Esophagus mucosa (tissue), 1 donor: Measurements from ENCODE around the gene CHRNE. TPM values are rescaled to one million over a fixed set of nuclear protein-coding genes. Genes with fewer than 3 reads are reported as not detected.
A peak's percentile ranks its signal among the peaks of the same experiment; 100 is the strongest.
"Not testable (repeated sequence)": the region's sequence is repeated elsewhere in the genome, so short reads cannot be mapped to it uniquely, and the experiment has no call there.

Experiments used
- ATAC-seq: fragments of 200-7000 bp; cut with Tn5 transposase; one replicate; pipeline ENCODE4 v1.9.1; 2020
- total RNA-seq: library from RNA; stranded (reverse); gene quantifications from one replicate; pipeline ENCODE4 v1.2.4, GENCODE V29; 2023
- donor health status: DM: yes; HTN: yes; CAD: no.

CHRNE gene
- total RNA-seq, 1 donor from 2014 or later, result 0.32 TPM

- ATAC-seq, result no peak
Observed at GRCh38 chr17:4939546-4939795, 36.6 kb upstream of the CHRNE start.

GRCh38 chr17:4938688-4939545 lies 36.0 kb upstream of the CHRNE start:
- no peak for ATAC-seq

- no peak for ATAC-seq
Observed at GRCh38 chr17:4938069-4938491, 35.2 kb upstream of the CHRNE start.

GRCh38 chr17:4937553-4937952 lies 34.7 kb upstream of the CHRNE start:
- no peak for ATAC-seq

- no peak for ATAC-seq
Observed at GRCh38 chr17:4936436-4936835, 33.5 kb upstream of the CHRNE start.

- ATAC-seq, result no peak
Observed at GRCh38 chr17:4935650-4936049, 32.8 kb upstream of the CHRNE start.

GRCh38 chr17:4934173-4934979 lies 31.5 kb upstream of the CHRNE start:
- peak; percentile 4 for ATAC-seq

- ATAC-seq, result no peak
Observed at GRCh38 chr17:4933646-4934045, 30.7 kb upstream of the CHRNE start.

GRCh38 chr17:4932756-4933155 lies 29.9 kb upstream of the CHRNE start:
- no peak for ATAC-seq

- no peak for ATAC-seq
Observed at GRCh38 chr17:4931963-4932362, 29.1 kb upstream of the CHRNE start, which contains the start of gene GP1BA. TSS of gene GP1BA (plus strand) at chr17:4932277. CDS start at chr17:4932605, 328 bp downstream.

- ATAC-seq, result no peak
Observed at GRCh38 chr17:4928881-4929280, 26.0 kb upstream of the CHRNE start.

- not testable (repeated sequence) for ATAC-seq
Observed at GRCh38 chr17:4926577-4927335, 23.9 kb upstream of the CHRNE start.

- no peak for ATAC-seq
Observed at GRCh38 chr17:4921320-4921719, 18.4 kb upstream of the CHRNE start.

GRCh38 chr17:4920351-4921048 lies 17.6 kb upstream of the CHRNE start:
- peak; percentile 70 for ATAC-seq

- no peak for ATAC-seq
Observed at GRCh38 chr17:4919511-4920047, 16.7 kb upstream of the CHRNE start.

GRCh38 chr17:4914551-4914950 lies 11.7 kb upstream of the CHRNE start:
- not testable (repeated sequence) for ATAC-seq

GRCh38 chr17:4913994-4914393 lies 11.1 kb upstream of the CHRNE start:
- ATAC-seq, result no peak

- ATAC-seq, result peak; percentile 91
Observed at GRCh38 chr17:4908711-4909496, 6.0 kb upstream of the CHRNE start.

- ATAC-seq, result peak; percentile 63
Observed at GRCh38 chr17:4908301-4908700, 5.4 kb upstream of the CHRNE start.

- ATAC-seq, result not testable (repeated sequence)
Observed at GRCh38 chr17:4906642-4907041, 3.7 kb upstream of the CHRNE start.

- ATAC-seq, result no peak
Observed at GRCh38 chr17:4902540-4902939, 358 bp downstream of the CHRNE start.
